GM12891 (cell line): ENCODE measurements around the gene SEC11C.

Experiments
- POLR2A ChIP-seq: IDR thresholded peaks from 2 replicates; pipeline ENCODE4 v1.6.1; 2011; ENCODE audit warnings: low read depth, low read length, control low read depth
- POLR2AphosphoS5 ChIP-seq: IDR thresholded peaks from 2 replicates; pipeline ENCODE4 v1.6.1; 2011; ENCODE audit warnings: low read depth, low read length, control low read depth
- SPI1 ChIP-seq: IDR thresholded peaks from 2 replicates; pipeline ENCODE4 v1.6.1; 2011; ENCODE audit warnings: low read depth, low read length, control low read depth
- TAF1 ChIP-seq: IDR thresholded peaks from 2 replicates; pipeline ENCODE4 v1.6.1; 2011; ENCODE audit warnings: low read depth, low read length, control low read depth

DNA sequence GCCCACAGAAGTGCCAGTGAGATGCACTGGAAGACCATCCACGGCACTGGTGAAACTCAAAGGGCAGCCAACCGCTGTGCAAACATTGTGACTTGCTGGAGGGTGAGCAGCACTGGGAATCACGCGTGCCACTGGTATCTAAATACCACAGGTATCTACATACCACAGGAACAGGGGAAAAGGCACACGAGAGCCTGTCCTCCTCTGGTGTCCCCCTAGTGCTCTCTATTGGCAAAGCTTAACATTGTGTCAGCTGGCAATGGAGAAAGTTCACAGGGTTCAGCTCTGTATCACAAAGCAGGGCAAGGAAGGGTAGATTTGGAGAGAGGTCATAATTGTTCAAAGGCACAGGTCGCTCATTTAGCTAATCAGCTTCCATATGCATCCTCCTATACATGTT is 12.6 kb upstream of the SEC11C start:
- TF ChIP-seq POLR2A (no peak), POLR2AphosphoS5 (no peak), TAF1 (no peak), SPI1 (no peak)
